HepG2 (cell line): Measurements from ENCODE around the gene SH3YL1. TPM values are rescaled to one million over a fixed set of nuclear protein-coding genes. Genes with fewer than 3 reads are reported as not detected.

Experiments
- BCLAF1 ChIP-seq: fragments of 450-650 bp; IDR thresholded peaks from 2 replicates; pipeline ENCODE4 v1.6.1; 2017; ENCODE audit warnings: mild to moderate bottlenecking
- BRF2 ChIP-seq: sonication (generic); formaldehyde crosslinking; IDR thresholded peaks from 2 replicates; pipeline ENCODE4 v1.8.1; 2022; ENCODE audit warnings: mild to moderate bottlenecking, missing genetic modification reagents
- CCDC6 ChIP-seq: sonication (generic); formaldehyde crosslinking; IDR thresholded peaks from 2 replicates; pipeline ENCODE4 v1.8.1; 2022; ENCODE audit warnings: mild to moderate bottlenecking, missing genetic modification reagents, moderate library complexity
- CHD4 ChIP-seq: fragments of 200-600 bp; sonication (generic); IDR thresholded peaks from 2 replicates; pipeline ENCODE4 v1.7.0; 2017; ENCODE audit warnings: mild to moderate bottlenecking, low read length, borderline replicate concordance
- GATAD1 ChIP-seq: IDR thresholded peaks from 2 replicates; pipeline ENCODE4 v1.6.1; 2016; ENCODE audit warnings: missing genetic modification reagents, missing compliant biosample characterization
- MATR3 ChIP-seq: sonication (generic); formaldehyde crosslinking; IDR thresholded peaks from 2 replicates; pipeline ENCODE4 v1.4.0; 2020; ENCODE audit warnings: missing genetic modification reagents
- RBM22 ChIP-seq: fragments of 200-400 bp; formaldehyde crosslinking; optimal IDR thresholded peaks from 2 replicates; pipeline ENCODE3; 2017; ENCODE audit warnings: mild to moderate bottlenecking, low read length, moderate library complexity
- RNF219 ChIP-seq: sonication (generic); formaldehyde crosslinking; IDR thresholded peaks from 2 replicates; pipeline ENCODE4 v1.5.0; 2020; ENCODE audit warnings: mild to moderate bottlenecking, missing genetic modification reagents
- SMAD1 ChIP-seq: sonication (generic); formaldehyde crosslinking; IDR thresholded peaks from 2 replicates; pipeline ENCODE4 v1.4.0; 2020; ENCODE audit warnings: missing genetic modification reagents, low read depth, mild to moderate bottlenecking, borderline replicate concordance
- SMYD3 ChIP-seq: sonication (generic); formaldehyde crosslinking; IDR thresholded peaks from 2 replicates; pipeline ENCODE4 v1.8.1; 2023; ENCODE audit warnings: mild to moderate bottlenecking, missing genetic modification reagents
- TFDP1 ChIP-seq: IDR thresholded peaks from 2 replicates; pipeline ENCODE4 v1.6.1; 2016; ENCODE audit warnings: missing compliant biosample characterization, missing genetic modification reagents, borderline replicate concordance
- XBP1 ChIP-seq: sonication (generic); formaldehyde crosslinking; IDR thresholded peaks from 2 replicates; pipeline ENCODE4 v1.5.0; 2020; ENCODE audit warnings: missing genetic modification reagents
- ZBTB38 ChIP-seq: sonication (generic); formaldehyde crosslinking; IDR thresholded peaks from 2 replicates; pipeline ENCODE4 v1.5.1; 2020; ENCODE audit warnings: mild to moderate bottlenecking, missing genetic modification reagents
- ZNF354B ChIP-seq: sonication (generic); formaldehyde crosslinking; IDR thresholded peaks from 2 replicates; pipeline ENCODE4 v1.8.0; 2022; ENCODE audit warnings: mild to moderate bottlenecking, missing genetic modification reagents
- ZNF431 ChIP-seq: sonication (generic); formaldehyde crosslinking; IDR thresholded peaks from 2 replicates; pipeline ENCODE4 v1.9.0; 2022; ENCODE audit warnings: missing genetic modification reagents, low read depth, mild to moderate bottlenecking, borderline replicate concordance
- ZSCAN21 ChIP-seq: sonication (generic); formaldehyde crosslinking; IDR thresholded peaks from 2 replicates; pipeline ENCODE4 v1.8.0; 2022; ENCODE audit warnings: mild to moderate bottlenecking, missing genetic modification reagents, moderate library complexity, borderline replicate concordance
- polyA plus RNA-seq, 8 experiments: library from polyadenylated mRNA; depleted of rRNA in 3 of 8; stranded (reverse) in 7 of 8; unstranded in 1 of 8; fragments of >200 nt; fragmentation: Illumina TruSeq in 4 of 8; extraction: Trizol in 4 of 8; gene quantifications; 2 replicates each; pipeline versions ENCODE4 v1.2.1 to v1.2.3, GENCODE V29; 2011 to 2016; ENCODE audit warnings: low read depth in 4 of 8, missing spikeins in 1 of 8, mixed read lengths in 1 of 8; ENCODE audit not compliant: insufficient read depth in 1 of 8
- total RNA-seq, 5 experiments: library from RNA; depleted of rRNA; stranded (reverse); fragments of >200 nt; fragmentation: Illumina TruSeq; extraction: Trizol; gene quantifications; 2 replicates each; pipeline ENCODE4 v1.2.3, GENCODE V29; 2016; ENCODE audit warnings: low read depth in 1 of 5
- TF ChIP-seq, protein P1 (sequence below): sonication (generic); formaldehyde crosslinking; IDR thresholded peaks from 2 replicates; pipeline ENCODE4 v1.4.0; 2020; ENCODE audit warnings: mild to moderate bottlenecking, missing genetic modification reagents

SH3YL1 gene
- total and polyA plus RNA-seq, 2 of the 13 experiments (the other 11 are each of a cell fraction or from before 2014, with no cell fraction given), result 13.0 to 48.2 TPM

DNA sequence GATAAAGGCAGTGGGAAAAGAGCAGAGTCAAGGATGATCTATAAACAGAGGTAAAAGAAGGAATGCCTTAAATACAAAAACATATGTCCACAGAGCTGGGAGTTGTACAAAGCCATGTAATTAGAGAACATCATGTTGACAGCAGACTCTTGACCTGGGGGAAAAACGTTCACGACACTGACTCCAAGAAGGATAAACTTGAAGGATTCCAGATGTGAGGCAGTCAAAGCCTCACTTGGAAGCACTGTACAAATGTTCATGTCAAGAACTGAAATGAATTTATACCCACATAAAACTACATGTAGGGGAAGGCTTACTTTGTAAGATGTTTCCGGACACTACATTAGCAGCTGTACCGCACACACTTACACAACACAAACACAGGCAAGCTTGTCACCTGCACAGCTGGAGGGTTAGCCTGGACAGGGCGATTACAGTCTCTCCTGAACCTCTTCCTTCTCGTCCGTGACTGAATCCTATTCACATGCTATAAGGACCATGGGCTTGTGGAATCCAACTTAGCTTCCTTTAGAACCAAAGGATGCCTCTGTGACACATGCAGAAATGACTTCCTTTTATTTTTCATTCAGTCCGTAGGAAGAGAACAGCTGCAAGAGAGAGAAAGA, 88.6 kb downstream of the SH3YL1 start (continued):
- TF ChIP-seq, protein P1, sequence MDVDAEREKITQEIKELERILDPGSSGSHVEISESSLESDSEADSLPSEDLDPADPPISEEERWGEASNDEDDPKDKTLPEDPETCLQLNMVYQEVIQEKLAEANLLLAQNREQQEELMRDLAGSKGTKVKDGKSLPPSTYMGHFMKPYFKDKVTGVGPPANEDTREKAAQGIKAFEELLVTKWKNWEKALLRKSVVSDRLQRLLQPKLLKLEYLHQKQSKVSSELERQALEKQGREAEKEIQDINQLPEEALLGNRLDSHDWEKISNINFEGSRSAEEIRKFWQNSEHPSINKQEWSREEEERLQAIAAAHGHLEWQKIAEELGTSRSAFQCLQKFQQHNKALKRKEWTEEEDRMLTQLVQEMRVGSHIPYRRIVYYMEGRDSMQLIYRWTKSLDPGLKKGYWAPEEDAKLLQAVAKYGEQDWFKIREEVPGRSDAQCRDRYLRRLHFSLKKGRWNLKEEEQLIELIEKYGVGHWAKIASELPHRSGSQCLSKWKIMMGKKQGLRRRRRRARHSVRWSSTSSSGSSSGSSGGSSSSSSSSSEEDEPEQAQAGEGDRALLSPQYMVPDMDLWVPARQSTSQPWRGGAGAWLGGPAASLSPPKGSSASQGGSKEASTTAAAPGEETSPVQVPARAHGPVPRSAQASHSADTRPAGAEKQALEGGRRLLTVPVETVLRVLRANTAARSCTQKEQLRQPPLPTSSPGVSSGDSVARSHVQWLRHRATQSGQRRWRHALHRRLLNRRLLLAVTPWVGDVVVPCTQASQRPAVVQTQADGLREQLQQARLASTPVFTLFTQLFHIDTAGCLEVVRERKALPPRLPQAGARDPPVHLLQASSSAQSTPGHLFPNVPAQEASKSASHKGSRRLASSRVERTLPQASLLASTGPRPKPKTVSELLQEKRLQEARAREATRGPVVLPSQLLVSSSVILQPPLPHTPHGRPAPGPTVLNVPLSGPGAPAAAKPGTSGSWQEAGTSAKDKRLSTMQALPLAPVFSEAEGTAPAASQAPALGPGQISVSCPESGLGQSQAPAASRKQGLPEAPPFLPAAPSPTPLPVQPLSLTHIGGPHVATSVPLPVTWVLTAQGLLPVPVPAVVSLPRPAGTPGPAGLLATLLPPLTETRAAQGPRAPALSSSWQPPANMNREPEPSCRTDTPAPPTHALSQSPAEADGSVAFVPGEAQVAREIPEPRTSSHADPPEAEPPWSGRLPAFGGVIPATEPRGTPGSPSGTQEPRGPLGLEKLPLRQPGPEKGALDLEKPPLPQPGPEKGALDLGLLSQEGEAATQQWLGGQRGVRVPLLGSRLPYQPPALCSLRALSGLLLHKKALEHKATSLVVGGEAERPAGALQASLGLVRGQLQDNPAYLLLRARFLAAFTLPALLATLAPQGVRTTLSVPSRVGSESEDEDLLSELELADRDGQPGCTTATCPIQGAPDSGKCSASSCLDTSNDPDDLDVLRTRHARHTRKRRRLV (CRISPR knock-in tag), result no peak; the same call in 1 of the 2 replicates
- no peak for TF ChIP-seq ZBTB38
- TF ChIP-seq MATR3 (CRISPR knock-in tag), result no peak
- TF ChIP-seq ZSCAN21 (CRISPR knock-in tag), result no peak
- TF ChIP-seq CHD4, result peak; percentile 80; the same call in 1 of the 2 replicates
- TF ChIP-seq ZNF431 (CRISPR knock-in tag), result 0 out of 2 replicates have a peak, but pooled peaks have one; percentile 29
- TF ChIP-seq XBP1, result no peak
- no peak for TF ChIP-seq BCLAF1
- TF ChIP-seq GATAD1 (CRISPR knock-in tag), result no peak
- 0 out of 2 replicates have a peak, but pooled peaks have one; percentile 22 for TF ChIP-seq SMYD3
- no peak for TF ChIP-seq TFDP1 (CRISPR knock-in tag)
- TF ChIP-seq RBM22, result no peak
- TF ChIP-seq BRF2 (CRISPR knock-in tag), result no peak
- TF ChIP-seq RNF219 (CRISPR knock-in tag), result no peak
- no peak for TF ChIP-seq CCDC6 (CRISPR knock-in tag)
- no peak for TF ChIP-seq ZNF354B (CRISPR knock-in tag)
- no peak for TF ChIP-seq SMAD1 (CRISPR knock-in tag)
